ES-I3 (cell line): ENCODE data around the gene KIF6.

Experiments used
- H3K36me3 ChIP-seq: 2 replicates; pipeline ENCODE4 v1.6.1; 2013; ENCODE audit warnings: mild to moderate bottlenecking, low read length, control low read depth, moderate library complexity; ENCODE audit not compliant: insufficient read depth
- H3K4me1 ChIP-seq: 2 replicates; pipeline ENCODE4 v1.6.1; 2013; ENCODE audit warnings: mild to moderate bottlenecking, control low read depth, low read length; ENCODE audit not compliant: insufficient read depth
- H3K9ac ChIP-seq: 2 replicates; pipeline ENCODE4 v1.6.1; 2013; ENCODE audit warnings: low read depth, mild to moderate bottlenecking, low read length, moderate library complexity
- H3K9me3 ChIP-seq: 2 replicates; pipeline ENCODE4 v1.6.1; 2013; ENCODE audit warnings: mild to moderate bottlenecking, low read length, moderate library complexity; ENCODE audit not compliant: control insufficient read depth, insufficient read depth

Gene KIF6

DNA sequence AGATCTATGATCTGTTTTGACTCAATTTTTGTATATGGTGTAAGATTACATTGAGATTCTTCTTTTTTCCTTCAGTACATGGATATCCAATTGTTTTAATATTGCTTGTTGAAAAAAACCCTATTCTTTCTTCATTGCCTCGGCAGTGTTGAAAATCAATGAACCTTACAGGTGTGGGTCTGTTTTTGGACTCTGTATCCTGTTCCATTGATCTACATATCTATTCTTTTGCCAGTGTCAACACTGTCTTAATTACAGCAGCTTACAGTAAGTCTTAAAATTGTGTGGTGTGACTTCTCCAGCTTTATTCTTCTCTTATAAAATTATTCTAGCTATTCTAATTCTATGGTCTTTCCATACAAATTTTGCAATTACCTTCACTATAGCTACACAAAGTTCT is 320.9 kb downstream of the KIF6 start:
- H3K4me1 ChIP-seq, result no peaks in the 10 kb centered on the region
- no peak overlapping the region for H3K9ac ChIP-seq
- no peaks in the 10 kb centered on the region for H3K9me3 ChIP-seq
- H3K36me3 ChIP-seq, result no peaks in the 10 kb centered on the region

DNA sequence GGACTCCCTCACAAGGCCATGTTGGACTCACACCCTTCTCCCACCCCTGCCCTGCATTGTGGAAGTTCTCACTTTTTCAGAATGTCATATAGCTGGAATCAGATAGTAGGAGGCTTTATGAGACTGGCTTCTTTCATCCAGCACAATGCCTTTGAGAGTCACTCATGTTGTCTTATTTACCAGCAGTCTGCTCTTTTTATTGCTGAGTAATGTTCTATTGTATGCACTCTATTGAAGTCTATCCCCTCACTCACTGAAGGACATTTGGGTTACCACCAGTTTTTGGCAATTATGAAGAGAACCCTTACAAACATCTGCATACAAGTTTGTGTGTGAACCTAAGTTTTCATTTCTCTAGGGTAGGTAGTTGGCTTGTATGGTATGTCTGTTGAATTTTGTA is 321.9 kb downstream of the KIF6 start:
- H3K9me3 ChIP-seq, result no peaks in the 10 kb centered on the region
- H3K9ac ChIP-seq, result no peak overlapping the region
- no peaks in the 10 kb centered on the region for H3K36me3 ChIP-seq
- H3K4me1 ChIP-seq, result no peaks in the 10 kb centered on the region

DNA sequence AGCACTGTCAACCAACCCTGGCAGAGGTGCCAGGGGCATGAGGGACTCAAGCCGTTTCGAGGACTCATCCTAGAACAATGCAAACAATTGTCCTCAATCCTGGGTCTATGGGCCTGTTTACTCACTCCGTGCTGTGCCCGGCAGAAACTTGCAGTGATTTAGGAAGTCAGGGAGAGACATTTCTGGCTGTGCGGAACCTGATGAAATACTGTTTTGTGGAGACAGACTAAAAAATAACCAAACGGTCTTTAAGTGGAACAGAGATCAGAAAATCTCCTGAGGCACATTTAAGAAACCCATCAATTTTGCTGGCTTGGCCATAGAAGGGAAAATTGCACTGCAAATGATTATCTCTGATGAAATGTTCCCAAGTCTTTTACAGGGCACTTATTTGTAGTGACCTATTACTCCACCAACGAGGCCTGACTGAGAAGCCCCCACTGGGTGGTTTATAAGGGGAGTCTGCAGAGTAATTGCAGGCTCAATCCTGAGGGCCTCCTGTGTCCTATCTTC is 322.9 kb downstream of the KIF6 start:
- H3K9me3 ChIP-seq, result no peaks in the 10 kb centered on the region
- H3K4me1 ChIP-seq, result no peaks in the 10 kb centered on the region
- H3K9ac ChIP-seq, result no peak overlapping the region
- H3K36me3 ChIP-seq, result no peaks in the 10 kb centered on the region

DNA sequence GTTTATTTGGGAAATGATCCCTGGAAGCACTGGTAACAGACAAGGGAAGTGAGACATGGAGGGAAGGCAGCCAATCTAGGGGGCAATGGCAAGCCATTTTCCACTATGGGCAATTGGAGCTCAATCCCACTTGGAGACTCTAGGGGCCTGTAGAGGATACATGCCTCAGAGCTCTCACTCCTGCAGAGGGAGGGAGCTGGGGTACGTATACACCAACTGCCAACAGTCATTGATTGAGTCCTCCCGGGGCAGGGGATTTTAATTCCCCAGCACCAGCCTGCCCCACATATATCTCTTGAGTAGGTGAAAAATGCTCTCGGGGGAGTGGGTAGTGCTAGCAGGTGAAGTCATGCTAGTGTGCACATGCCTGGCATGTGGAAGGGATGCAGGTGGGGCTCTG is 323.8 kb downstream of the KIF6 start:
- Histone ChIP-seq H3K36me3 (no peaks in the 10 kb centered on the region), H3K9ac (no peak overlapping the region), H3K4me1 (no peaks in the 10 kb centered on the region), H3K9me3 (no peaks in the 10 kb centered on the region)

DNA sequence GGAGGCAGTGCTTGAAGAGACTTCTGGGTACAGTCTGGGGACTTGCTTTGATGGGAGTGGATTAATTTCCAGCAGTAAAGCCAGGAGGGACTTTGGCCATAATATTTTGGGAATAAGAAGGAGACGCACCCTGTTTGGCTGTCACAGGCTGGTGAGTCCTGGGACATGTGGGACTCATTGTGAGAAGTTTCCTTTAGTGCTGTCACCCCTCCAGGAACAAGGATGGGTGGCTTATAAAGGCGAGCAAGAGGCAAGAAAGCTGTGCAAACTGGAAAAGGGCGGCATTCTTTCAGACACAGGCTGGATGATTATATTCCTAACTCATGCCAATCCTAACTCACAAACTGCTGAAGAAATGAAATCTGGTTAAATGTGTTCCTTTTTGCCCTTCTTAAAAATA is 325.2 kb downstream of the KIF6 start:
- H3K9me3 ChIP-seq, result no peaks in the 10 kb centered on the region
- no peak overlapping the region for H3K9ac ChIP-seq
- no peaks in the 10 kb centered on the region for H3K4me1 ChIP-seq
- no peaks in the 10 kb centered on the region for H3K36me3 ChIP-seq

DNA sequence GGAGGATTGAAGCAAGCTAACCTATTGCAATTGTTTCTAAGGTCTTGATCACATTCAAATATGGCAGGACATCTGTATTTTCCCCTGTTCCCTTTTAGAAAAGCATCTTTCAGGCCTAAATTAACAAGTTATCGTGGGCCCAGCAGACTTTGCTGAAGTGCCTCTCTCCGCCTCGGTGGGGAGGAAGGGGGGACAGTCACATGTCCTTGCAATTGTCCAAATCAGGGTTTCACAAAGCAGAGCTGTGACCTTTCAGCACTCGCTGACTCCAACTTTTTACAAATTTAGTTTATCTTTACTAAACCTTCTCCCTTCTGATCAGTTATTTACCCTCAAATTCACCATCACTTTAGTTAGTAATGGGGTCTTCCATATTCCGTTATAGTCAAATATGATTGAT is 328.4 kb downstream of the KIF6 start:
- Histone ChIP-seq H3K4me1 (no peaks in the 10 kb centered on the region), H3K9me3 (no peaks in the 10 kb centered on the region), H3K9ac (no peak overlapping the region), H3K36me3 (no peaks in the 10 kb centered on the region)

DNA sequence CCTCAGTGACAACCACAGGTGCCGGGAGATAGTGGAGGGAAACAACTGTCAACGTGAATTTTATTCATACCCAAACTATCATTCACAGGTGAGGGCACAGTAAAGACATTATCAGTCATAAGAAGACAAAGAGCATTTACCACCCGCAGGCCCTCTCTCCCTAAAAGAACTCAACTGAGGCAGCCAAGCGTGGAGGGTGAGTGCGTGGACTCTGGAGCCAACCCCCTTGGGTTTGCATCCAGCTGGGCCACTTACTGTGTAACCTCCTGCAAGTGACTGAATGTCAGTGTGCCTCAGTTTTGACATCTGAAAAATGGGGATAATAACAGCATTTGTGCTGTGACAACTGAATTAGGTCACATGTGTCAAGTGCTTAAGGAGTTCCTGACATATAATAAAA is 332.1 kb downstream of the KIF6 start:
- H3K9me3 ChIP-seq, result no peaks in the 10 kb centered on the region
- no peaks in the 10 kb centered on the region for H3K4me1 ChIP-seq
- no peaks in the 10 kb centered on the region for H3K36me3 ChIP-seq
- no peak overlapping the region for H3K9ac ChIP-seq

DNA sequence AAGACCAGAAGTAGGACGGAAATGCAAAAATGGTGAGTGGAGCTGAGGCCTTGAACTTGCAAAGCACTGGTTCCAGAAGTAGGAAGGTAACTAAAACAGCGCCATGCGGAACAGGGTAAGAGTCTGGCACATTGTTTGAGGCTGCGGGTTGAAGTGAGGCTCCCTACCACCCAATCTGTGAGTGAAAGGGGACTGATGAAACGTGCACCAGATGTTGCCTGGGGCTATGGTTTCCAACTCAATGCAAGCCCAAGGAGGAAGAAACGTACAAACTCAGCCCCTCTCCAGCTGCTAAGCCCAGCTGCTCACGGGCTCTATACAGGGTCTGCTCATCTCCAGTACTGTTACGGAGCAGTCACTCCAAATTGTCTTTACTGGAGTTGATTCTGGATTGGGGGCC is 334.0 kb downstream of the KIF6 start:
- no peak overlapping the region for H3K9ac ChIP-seq
- no peaks in the 10 kb centered on the region for H3K36me3 ChIP-seq
- no peaks in the 10 kb centered on the region for H3K4me1 ChIP-seq
- H3K9me3 ChIP-seq, result no peaks in the 10 kb centered on the region

DNA sequence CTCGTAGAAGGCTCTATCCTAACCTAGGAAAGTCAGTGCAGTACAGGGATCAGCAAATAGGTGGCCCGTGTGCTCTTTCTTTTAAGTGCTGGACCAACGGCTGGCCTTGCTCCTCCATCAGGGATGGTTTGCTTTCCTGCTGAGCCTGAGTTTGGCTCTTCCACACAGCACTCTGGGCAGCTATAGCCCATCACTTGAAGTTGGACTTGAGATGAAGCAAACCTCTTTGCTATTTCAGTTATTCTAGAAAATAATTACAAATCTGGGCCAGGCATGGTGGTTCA is 335.8 kb downstream of the KIF6 start:
- H3K36me3 ChIP-seq, result no peaks in the 10 kb centered on the region
- no peaks in the 10 kb centered on the region for H3K4me1 ChIP-seq
- no peaks in the 10 kb centered on the region for H3K9me3 ChIP-seq

DNA sequence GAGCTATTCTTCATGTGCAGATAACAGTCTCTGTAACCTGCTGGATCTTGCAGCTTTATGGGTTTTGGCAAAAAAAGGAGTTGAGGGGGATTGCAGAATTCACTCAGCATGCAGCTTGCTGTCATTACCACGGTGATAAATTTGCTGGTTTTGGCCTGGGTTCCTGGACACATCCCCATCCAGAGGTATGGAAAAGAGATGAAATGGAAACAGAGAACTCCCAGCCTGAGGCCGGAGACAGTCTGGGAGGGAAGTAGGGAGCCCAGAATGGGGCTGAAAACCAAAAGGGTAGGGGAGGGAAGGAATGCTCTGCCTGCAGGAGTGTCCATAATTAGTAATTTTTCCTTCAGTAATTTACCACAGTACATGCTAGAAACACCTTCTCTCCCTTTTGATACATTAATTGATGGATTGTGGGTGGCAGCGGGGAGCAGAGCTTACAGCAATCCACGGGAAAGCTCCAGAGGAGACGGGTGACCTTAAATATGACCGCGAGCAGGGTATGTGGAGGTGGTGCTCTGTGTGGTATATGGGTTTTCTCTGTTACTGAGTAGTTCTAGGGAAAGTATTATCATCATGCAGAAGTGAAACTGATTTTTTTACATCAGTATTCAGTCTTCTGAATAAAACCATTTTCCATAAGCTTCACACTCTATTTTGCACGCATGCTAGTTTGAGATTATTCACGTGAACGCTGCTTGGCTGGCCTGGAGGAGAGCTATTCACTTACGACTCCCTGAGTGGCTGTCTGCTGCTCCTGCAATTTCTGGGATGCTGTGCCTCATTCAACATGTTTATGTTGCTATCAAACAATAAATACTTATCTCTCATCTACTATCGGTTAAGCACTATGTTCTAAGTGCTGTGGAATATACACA is 336.4 kb downstream of the KIF6 start:
- H3K36me3 ChIP-seq, result no peaks in the 10 kb centered on the region

More for the DNA sequence above, 335.8 kb downstream of the KIF6 start:
- no peak overlapping the region for H3K9ac ChIP-seq

DNA sequence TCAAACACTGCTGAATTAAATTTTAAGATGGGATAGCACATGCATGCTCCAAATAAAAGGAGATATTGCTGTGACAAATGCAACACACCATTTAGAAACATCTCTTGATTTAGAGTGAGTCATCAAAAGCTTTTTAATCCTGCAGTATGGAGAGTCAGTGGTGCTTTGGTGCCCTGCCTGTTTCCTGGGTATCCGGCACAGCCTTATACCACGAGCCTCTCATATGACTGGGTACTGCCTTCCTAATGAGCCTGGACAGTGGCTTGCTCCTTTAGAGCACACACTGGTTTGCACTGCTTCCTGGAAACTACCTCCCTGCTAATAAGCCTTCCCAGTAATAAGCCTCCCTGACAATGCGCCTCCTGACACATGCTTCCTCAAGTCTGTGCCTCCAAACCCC is 337.4 kb downstream of the KIF6 start:
- no peaks in the 10 kb centered on the region for H3K36me3 ChIP-seq
- no peak overlapping the region for H3K9ac ChIP-seq
- H3K4me1 ChIP-seq, result no peaks in the 10 kb centered on the region
- H3K9me3 ChIP-seq, result no peaks in the 10 kb centered on the region

More for the DNA sequence above, 336.4 kb downstream of the KIF6 start:
- Histone ChIP-seq H3K9me3 (no peaks in the 10 kb centered on the region), H3K4me1 (no peaks in the 10 kb centered on the region), H3K9ac (no peak overlapping the region)

DNA sequence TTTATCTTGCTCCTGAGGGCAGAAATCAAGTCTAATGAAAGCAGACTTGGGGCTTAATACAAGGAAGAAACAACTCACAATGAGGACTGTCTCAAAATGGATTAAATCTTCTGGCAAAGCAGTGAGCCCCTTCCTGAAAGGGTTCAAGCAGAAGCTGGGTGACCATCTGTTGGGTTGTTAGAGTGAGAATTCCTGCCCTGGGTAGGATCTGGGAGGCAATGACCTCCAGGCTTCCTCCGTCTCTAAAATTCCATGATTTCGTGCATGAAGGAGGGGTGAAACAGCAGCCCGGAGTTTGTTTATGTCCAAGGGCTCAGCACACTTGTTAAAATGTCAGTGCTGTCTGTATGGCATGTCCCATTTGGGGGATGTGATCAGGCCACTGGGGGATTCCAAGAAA is 338.7 kb downstream of the KIF6 start:
- Histone ChIP-seq H3K36me3 (no peaks in the 10 kb centered on the region), H3K4me1 (no peaks in the 10 kb centered on the region)

DNA sequence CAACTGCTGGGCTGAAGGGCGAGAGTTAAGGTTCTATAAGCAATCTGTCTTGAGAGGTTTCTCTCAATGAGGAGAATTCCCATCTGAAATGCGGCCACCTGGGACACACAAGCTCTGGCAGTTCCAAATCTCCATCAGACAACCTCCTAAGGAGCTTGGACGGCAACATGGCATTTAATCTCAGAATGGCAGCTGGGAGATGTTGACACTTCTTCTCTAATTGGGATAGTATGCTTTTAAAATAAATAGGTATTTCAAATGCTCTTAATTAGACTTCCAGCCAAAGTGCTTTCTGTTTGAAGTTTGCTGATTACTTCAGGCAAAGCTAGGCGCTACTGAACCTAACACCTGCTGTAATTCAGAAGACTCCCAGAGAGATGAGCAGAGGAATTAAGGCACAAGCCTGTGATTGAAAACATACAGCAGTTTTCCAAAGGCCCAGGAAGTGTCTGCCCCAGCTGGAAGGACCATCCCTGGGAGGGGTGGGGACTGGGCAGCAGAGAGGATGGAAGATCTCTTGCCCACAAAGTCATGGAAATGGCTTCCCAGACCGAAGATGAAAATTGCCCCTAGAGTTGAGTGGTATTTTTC is 343.6 kb downstream of the KIF6 start:
- no peaks in the 10 kb centered on the region for H3K4me1 ChIP-seq
- no peaks in the 10 kb centered on the region for H3K36me3 ChIP-seq
- peaks cover 3% of the 10 kb centered on the region; the same call in 1 of the 2 replicates for H3K9me3 ChIP-seq
- no peak overlapping the region for H3K9ac ChIP-seq

More for the DNA sequence above, 338.7 kb downstream of the KIF6 start:
- H3K9me3 ChIP-seq, result no peaks in the 10 kb centered on the region
- no peak overlapping the region for H3K9ac ChIP-seq

DNA sequence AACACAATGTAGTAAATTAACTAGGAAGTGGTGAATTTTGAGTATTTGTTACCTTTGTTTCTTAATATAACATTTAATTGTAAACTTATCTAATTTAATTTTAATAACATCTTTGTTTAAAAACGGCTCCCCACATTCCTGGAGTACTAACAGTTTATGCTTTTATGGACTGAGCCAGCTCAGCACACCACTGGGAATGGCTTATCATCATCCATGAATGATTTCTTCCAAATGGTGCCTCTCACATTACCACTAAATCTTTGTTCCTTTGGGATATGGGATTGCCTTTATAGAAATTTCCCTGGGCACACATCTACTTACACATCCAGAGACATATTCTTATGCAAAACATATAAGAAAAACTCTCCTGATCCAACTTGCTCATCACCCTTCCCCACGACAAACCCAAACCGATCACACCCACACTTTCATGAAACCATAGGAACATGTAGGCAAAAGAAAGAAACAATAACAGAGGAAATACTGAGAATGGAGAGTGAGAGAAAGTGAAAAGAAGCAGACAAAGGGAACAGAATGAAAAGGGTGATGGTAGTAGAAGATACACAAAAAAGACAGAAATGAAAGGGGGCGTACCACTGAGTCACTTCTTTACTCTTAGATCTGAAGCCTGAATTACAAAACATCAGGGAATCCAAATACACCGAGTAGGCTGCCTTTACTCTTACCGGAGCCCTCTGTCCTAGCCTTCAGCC is 344.2 kb downstream of the KIF6 start:
- Histone ChIP-seq H3K36me3 (no peaks in the 10 kb centered on the region), H3K9ac (no peak overlapping the region), H3K9me3 (peaks cover 3% of the 10 kb centered on the region; the same call in 1 of the 2 replicates), H3K4me1 (no peaks in the 10 kb centered on the region)
